Measurements from ENCODE around the gene MPG. TPM values are rescaled to one million over a fixed set of nuclear protein-coding genes. Genes with fewer than 3 reads are reported as not detected.

Gene MPG
- total RNA-seq, 2 donors from 2014 or later, result 47.7 to 84.0 TPM

DNA sequence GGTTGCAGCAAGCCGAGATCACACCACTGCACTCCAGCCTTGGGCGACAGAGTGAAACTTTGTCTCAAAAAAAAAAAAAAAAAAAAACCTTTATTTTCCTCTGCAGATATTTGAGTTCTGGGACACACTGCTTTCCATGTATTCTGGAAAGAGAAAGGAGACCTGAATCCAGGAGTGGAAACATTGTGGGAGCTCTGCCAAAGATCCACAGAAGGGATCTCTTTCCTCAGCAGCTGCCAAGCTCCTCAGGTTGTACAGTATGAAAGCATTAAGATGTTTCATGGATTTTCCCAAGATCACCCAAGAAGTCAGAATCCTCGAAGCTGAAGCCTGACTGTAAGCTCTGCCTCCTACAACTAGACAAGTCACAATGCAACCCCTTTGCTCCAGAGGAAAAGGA lies 47.0 kb downstream of the MPG start:
- TF ChIP-seq, protein P1, sequence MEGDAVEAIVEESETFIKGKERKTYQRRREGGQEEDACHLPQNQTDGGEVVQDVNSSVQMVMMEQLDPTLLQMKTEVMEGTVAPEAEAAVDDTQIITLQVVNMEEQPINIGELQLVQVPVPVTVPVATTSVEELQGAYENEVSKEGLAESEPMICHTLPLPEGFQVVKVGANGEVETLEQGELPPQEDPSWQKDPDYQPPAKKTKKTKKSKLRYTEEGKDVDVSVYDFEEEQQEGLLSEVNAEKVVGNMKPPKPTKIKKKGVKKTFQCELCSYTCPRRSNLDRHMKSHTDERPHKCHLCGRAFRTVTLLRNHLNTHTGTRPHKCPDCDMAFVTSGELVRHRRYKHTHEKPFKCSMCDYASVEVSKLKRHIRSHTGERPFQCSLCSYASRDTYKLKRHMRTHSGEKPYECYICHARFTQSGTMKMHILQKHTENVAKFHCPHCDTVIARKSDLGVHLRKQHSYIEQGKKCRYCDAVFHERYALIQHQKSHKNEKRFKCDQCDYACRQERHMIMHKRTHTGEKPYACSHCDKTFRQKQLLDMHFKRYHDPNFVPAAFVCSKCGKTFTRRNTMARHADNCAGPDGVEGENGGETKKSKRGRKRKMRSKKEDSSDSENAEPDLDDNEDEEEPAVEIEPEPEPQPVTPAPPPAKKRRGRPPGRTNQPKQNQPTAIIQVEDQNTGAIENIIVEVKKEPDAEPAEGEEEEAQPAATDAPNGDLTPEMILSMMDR (IDR thresholded peaks at IDR 0.05), result no peak
- no peak overlapping the region for H3K4me3 ChIP-seq
- H3K9me3 ChIP-seq, result no peaks in the 10 kb centered on the region
- peaks cover 16% of the 10 kb centered on the region for H3K36me3 ChIP-seq
- H3K27ac ChIP-seq, result no peak overlapping the region
- no peak for DNase-seq (ENCODE audit: low spot score)
- H3K27me3 ChIP-seq, result no peaks in the 10 kb centered on the region
- H3K4me1 ChIP-seq, result no peaks in the 10 kb centered on the region

DNA sequence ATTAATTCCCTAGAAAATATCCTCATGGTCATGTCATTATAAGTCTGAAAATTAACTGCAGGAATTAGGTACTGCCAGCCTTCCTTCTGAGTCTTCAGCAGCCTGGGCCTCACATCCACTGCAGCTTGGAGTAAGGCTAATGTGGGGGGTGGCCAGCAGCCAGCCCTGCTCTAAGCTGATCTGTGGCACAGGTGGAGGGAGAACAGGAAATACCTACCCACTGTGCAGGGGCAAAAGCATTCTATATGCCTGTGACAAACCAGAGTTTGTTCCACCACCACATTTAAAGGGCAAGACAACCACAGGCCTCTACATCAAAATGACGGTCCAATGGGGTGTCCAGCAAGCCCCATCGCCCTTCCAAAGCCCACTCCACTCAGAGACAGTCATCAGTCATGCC lies 51.0 kb downstream of the MPG start:
- TF ChIP-seq, protein P1 (IDR thresholded peaks at IDR 0.05), result no peak
- no peak for DNase-seq (ENCODE audit: low spot score)
- Histone ChIP-seq H3K36me3 (peaks cover 6% of the 10 kb centered on the region), H3K4me1 (no peaks in the 10 kb centered on the region), H3K9me3 (no peaks in the 10 kb centered on the region), H3K4me3 (no peak overlapping the region), H3K27ac (no peak overlapping the region), H3K27me3 (no peaks in the 10 kb centered on the region)

DNA sequence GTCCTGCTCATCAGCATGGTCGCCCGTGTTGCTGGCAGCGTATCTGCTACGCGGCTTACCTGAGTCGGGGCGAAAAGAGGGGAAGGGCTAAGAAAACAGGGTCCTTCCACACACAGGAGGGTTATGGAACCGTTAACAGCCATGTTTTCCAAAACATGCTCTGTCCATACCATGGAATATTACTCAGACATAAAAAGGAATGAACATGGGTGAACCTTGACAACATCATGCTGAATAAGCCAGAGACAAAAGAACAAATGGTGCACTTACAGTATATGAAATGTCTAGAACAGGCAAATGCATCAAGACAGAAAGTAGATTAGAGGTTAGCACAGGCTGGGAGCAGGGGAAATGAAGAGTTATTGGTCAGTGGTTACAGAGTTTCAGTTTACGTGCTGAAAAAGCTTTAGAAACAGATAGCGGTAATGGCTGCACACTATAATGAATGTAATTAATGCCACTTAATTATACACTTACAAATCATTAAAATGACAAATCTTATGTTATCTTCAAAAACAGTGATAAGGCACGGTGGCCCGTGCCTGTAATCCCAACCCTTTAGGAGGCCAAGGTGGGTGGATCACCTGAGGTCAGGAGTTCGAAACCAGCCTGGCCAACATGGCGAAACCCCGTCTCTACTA lies 52.6 kb downstream of the MPG start:
- TF ChIP-seq, protein P1 (IDR thresholded peaks at IDR 0.05), result no peak

DNA sequence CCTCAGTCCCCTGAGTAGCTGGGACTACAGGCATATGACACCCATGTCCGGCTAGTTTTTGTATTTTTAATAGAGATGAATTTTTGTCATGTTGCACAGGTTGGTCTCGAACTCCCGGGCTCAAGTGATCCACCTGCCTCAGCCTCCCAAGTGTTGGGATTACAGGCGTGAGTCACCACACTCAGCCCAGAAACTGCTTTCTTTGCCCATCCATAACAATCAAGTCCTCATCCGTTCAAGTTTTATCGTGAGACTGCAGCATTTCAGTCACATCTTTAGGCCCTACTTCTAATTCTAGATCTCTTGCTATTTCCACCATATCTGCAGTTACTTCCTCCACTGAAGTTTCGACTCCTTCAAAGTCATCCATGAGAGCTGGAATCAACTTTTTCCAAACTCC lies 54.1 kb downstream of the MPG start:
- DNase-seq (ENCODE audit: low spot score), result no peak
- peaks cover 0 to 1% of the 10 kb centered on the region in 2 donors for H3K4me1 ChIP-seq

More for the DNA sequence above, 52.6 kb downstream of the MPG start:
- no peak for DNase-seq (ENCODE audit: low spot score)
- Histone ChIP-seq H3K9me3 (no peaks in the 10 kb centered on the region), H3K4me3 (no peak overlapping the region), H3K27ac (no peak overlapping the region), H3K36me3 (no peaks in the 10 kb centered on the region), H3K4me1 (no peaks in the 10 kb centered on the region), H3K27me3 (no peaks in the 10 kb centered on the region)

DNA sequence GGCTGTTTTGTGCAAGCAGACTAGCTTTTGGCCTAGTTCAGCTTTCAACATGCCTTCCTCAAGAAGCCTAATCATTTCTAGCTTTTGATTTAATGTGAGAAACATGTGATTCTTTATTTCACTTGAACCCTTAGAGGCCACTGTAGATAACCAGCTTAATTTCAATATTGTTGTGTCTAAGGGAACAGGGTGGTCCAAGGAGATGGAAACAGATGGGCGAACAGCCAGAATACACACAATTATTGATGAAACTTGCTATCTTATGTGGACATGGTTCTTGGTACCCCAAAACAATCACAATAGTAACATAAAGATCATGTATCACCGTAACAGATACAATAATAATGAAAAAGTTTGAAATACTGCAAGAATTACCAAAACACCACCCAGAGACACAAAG lies 55.7 kb downstream of the MPG start:
- no peak overlapping the region for H3K4me3 ChIP-seq
- H3K9me3 ChIP-seq, result no peaks in the 10 kb centered on the region
- DNase-seq (ENCODE audit: low spot score), result no peak
- H3K36me3 ChIP-seq, result no peaks in the 10 kb centered on the region
- peaks cover 0 to 10% of the 10 kb centered on the region in 2 donors for H3K4me1 ChIP-seq
- H3K27me3 ChIP-seq, result no peaks in the 10 kb centered on the region
- no peak overlapping the region for H3K27ac ChIP-seq
- TF ChIP-seq, protein P1 (IDR thresholded peaks at IDR 0.05), result no peak

More for the DNA sequence above, 54.1 kb downstream of the MPG start:
- H3K9me3 ChIP-seq, result no peaks in the 10 kb centered on the region
- H3K36me3 ChIP-seq, result no peaks in the 10 kb centered on the region
- TF ChIP-seq, protein P1 (IDR thresholded peaks at IDR 0.05), result no peak
- H3K27me3 ChIP-seq, result no peaks in the 10 kb centered on the region
- no peak overlapping the region for H3K4me3 ChIP-seq
- no peak overlapping the region for H3K27ac ChIP-seq

Other genes with a start within 250 kb of the MPG start
- 1 to 10 TPM; 4.0 TPM for gene POLR3K, start 24.6 kb upstream of the MPG start, total RNA-seq
- 10 to 100 TPM; 47.1 to 78.3 TPM for gene SNRNP25, start 24.4 kb upstream of the MPG start, total RNA-seq
- 10 to 100 TPM; 12.0 to 25.4 TPM for gene RHBDF1, start 5.6 kb upstream of the MPG start, total RNA-seq
- 10 to 100 TPM; 10.8 to 22.2 TPM for gene NPRL3, start 60.4 kb downstream of the MPG start, total RNA-seq
- gene HBZ, start 74.4 kb downstream of the MPG start, total RNA-seq, result not detected
- gene HBM, start 87.8 kb downstream of the MPG start, total RNA-seq, result 1 to 10 TPM in 1 of 2 donors, not detected in 1; 1.2 TPM
- 1,000 to 10,000 TPM; 2,977 to 3,226 TPM for gene HBA2, start 94.7 kb downstream of the MPG start, total RNA-seq
- gene HBA1, start 98.5 kb downstream of the MPG start, total RNA-seq, result 1,000 to 10,000 TPM; 1,094 to 1,137 TPM
- 1 to 10 TPM; 2.1 to 2.8 TPM for gene HBQ1, start 102.2 kb downstream of the MPG start, total RNA-seq
- 10 to 100 TPM; 18.3 to 20.2 TPM for gene LUC7L, start 151.2 kb downstream of the MPG start, total RNA-seq
- gene FAM234A, start 156.6 kb downstream of the MPG start, total RNA-seq, result 100 to 1,000 TPM; 141 to 227 TPM
- gene RGS11, start 197.7 kb downstream of the MPG start, total RNA-seq, result 1 to 10 TPM; 8.3 to 9.0 TPM
- 1 to 10 TPM; 5.9 to 6.8 TPM for gene ARHGDIG, start 202.4 kb downstream of the MPG start, total RNA-seq
- gene PDIA2, start 204.9 kb downstream of the MPG start, total RNA-seq, result 1 to 10 TPM in 1 of 2 donors, under 1 TPM in 1; 0.52 to 5.4 TPM

Data from right atrium auricular region (tissue), 2 donors.